ENCODE data around the gene BRD3.

BRD3 gene

GRCh38 chr9:134053941-134054761 is 13.7 kb downstream of the BRD3 start:
- no peak for DNase-seq

GRCh38 chr9:134053401-134053871 is 14.4 kb downstream of the BRD3 start:
- DNase-seq = no peak

- no peak for DNase-seq
Measured at GRCh38 chr9:134052941-134053340, 14.9 kb downstream of the BRD3 start.

- no peak for DNase-seq
Measured at GRCh38 chr9:134052491-134052890, 15.3 kb downstream of the BRD3 start.

GRCh38 chr9:134051319-134051718 is 16.5 kb downstream of the BRD3 start:
- DNase-seq = no peak

- DNase-seq = no peak
Measured at GRCh38 chr9:134050726-134051125, 17.1 kb downstream of the BRD3 start.

GRCh38 chr9:134049772-134050588 is 17.8 kb downstream of the BRD3 start:
- DNase-seq = no peak

GRCh38 chr9:134049236-134049635 is 18.6 kb downstream of the BRD3 start:
- no peak for DNase-seq

- DNase-seq = no peak
Measured at GRCh38 chr9:134048582-134048968, 19.3 kb downstream of the BRD3 start.

- DNase-seq = no peak
Measured at GRCh38 chr9:134047868-134048581, 19.8 kb downstream of the BRD3 start.

GRCh38 chr9:134046894-134047681 is 20.7 kb downstream of the BRD3 start:
- no peak for DNase-seq

GRCh38 chr9:134045841-134046544 is 21.8 kb downstream of the BRD3 start:
- DNase-seq = no peak

GRCh38 chr9:134044944-134045343 is 22.9 kb downstream of the BRD3 start:
- DNase-seq = no peak

GRCh38 chr9:134043531-134043988 is 24.3 kb downstream of the BRD3 start:
- no peak for DNase-seq

- DNase-seq = no peak
Measured at GRCh38 chr9:134041649-134041962, 26.2 kb downstream of the BRD3 start.

GRCh38 chr9:134040781-134041648 is 26.8 kb downstream of the BRD3 start:
- no peak for DNase-seq

- DNase-seq = no peak
Measured at GRCh38 chr9:134040176-134040565, 27.7 kb downstream of the BRD3 start.

- no peak for DNase-seq
Measured at GRCh38 chr9:134039386-134040175, 28.2 kb downstream of the BRD3 start.

GRCh38 chr9:134037641-134038040 is 30.2 kb downstream of the BRD3 start:
- DNase-seq = no peak

- DNase-seq = no peak
Measured at GRCh38 chr9:134036130-134036529, 31.7 kb downstream of the BRD3 start.

Data from activated CD8-positive, alpha-beta memory T cell treated with anti-CD3 and anti-CD28 coated beads for 24 hours (primary cell).